PC-9 (cell line): ENCODE measurements around the gene ADGRL4. TPM values are rescaled to one million over a fixed set of nuclear protein-coding genes. Genes with fewer than 3 reads are reported as not detected.

Experiments used
- BruUV-seq: library from RNA; stranded (reverse); fragments of 400-500 nt; replicated peaks from 2 replicates; lab custom pipeline; 2021; lab: Mats Ljungman, UMichigan
- CTCF ChIA-PET: fragments of 300-600 bp; sonication (Branson Sonifier 250); formaldehyde crosslinking; loops from one replicate; lab custom pipeline; 2022; ENCODE audit warnings: antibody characterized with exemption; lab: Charles Lee
- POLR2A ChIA-PET: fragments of 300-600 bp; sonication (Branson Sonifier 250); formaldehyde crosslinking; loops from one replicate; lab custom pipeline; 2022; ENCODE audit warnings: antibody characterized with exemption; ENCODE audit not compliant: unreplicated experiment; lab: Charles Lee
- DNase-seq, 2 experiments: peaks; one replicate each; pipeline versions ENCODE4 v3.0.0 to v3.0.0-alpha.2; 2015 to 2022; ENCODE audit warnings: mixed read lengths in 1 of 2
- H2AFZ ChIP-seq: fragments of 200-600 bp; sonication (generic); 2 replicates; pipeline ENCODE4 v1.8.1; 2017; ENCODE audit warnings: antibody characterized with exemption
- H3F3A ChIP-seq: fragments of 200-600 bp; sonication (generic); 2 replicates; pipeline ENCODE4 v1.8.1; 2017; ENCODE audit warnings: antibody characterized with exemption, mild to moderate bottlenecking, low read depth; ENCODE audit not compliant: insufficient read depth
- H3K27ac ChIP-seq: fragments of 200-600 bp; sonication (generic); 2 replicates; pipeline ENCODE4 v1.6.1; 2016; ENCODE audit warnings: mixed run types
- H3K27me3 ChIP-seq: fragments of 200-600 bp; sonication (generic); 2 replicates; pipeline ENCODE4 v1.6.1; 2016; ENCODE audit warnings: low read depth, mixed run types; ENCODE audit not compliant: insufficient read depth
- H3K36me3 ChIP-seq: fragments of 200-600 bp; sonication (generic); 2 replicates; pipeline ENCODE4 v1.6.1; 2016; ENCODE audit warnings: low read depth, mixed run types
- H3K4me1 ChIP-seq: fragments of 200-600 bp; sonication (generic); replicated peaks from 2 replicates; pipeline ENCODE4 v1.6.1; 2016; ENCODE audit warnings: mixed run types; ENCODE audit not compliant: insufficient read depth
- H3K4me2 ChIP-seq: fragments of 200-600 bp; sonication (generic); 2 replicates; pipeline ENCODE4 v1.6.1; 2017; ENCODE audit warnings: mixed run types
- H3K4me3 ChIP-seq: fragments of 200-600 bp; sonication (generic); 2 replicates; pipeline ENCODE4 v1.6.1; 2016; ENCODE audit warnings: mixed run types
- H3K79me2 ChIP-seq: fragments of 200-600 bp; sonication (generic); 2 replicates; pipeline ENCODE4 v1.6.1; 2017; ENCODE audit warnings: low read depth, mixed run types
- H3K9me2 ChIP-seq: fragments of 200-600 bp; sonication (generic); 2 replicates; pipeline ENCODE4 v1.8.1; 2017; ENCODE audit warnings: mild to moderate bottlenecking; ENCODE audit not compliant: insufficient read depth
- H3K9me3 ChIP-seq: fragments of 200-600 bp; sonication (generic); 2 replicates; pipeline ENCODE4 v1.8.1; 2016; ENCODE audit warnings: low read depth; ENCODE audit not compliant: insufficient read depth
- H4K20me1 ChIP-seq: fragments of 200-600 bp; sonication (generic); 2 replicates; pipeline ENCODE4 v1.8.1; 2017; ENCODE audit not compliant: insufficient read depth
- CTCF ChIP-seq: fragments of 200-600 bp; sonication (generic); conservative IDR thresholded peaks from 2 replicates; pipeline ENCODE4 v1.6.1; 2017; ENCODE audit warnings: mixed run types, antibody characterized with exemption, mild to moderate bottlenecking, moderate library complexity
- EZH2 ChIP-seq: fragments of 200-600 bp; sonication (generic); IDR thresholded peaks from 2 replicates; pipeline ENCODE4 v1.8.0; 2017; ENCODE audit warnings: antibody characterized with exemption, low read depth
- intact Hi-C: fragments of 100-400 bp; cut with micrococcal nuclease; formaldehyde crosslinking; loops from one replicate; pipeline ENCODE4 v1.10.0; 2022; ENCODE audit not compliant: unreplicated experiment
- total RNA-seq: library from RNA; stranded (reverse); gene quantifications from 2 replicates; pipeline ENCODE4 v1.2.3, GENCODE V29; 2021

The ADGRL4 gene
- total RNA-seq, 1 experiment from 2014 or later = not detected

- no peak for DNase-seq
- POLR2A ChIA-PET = no interaction called here
- H3K27me3 ChIP-seq = no peaks in the 10 kb centered on the region
- BruUV-seq = no TSS peak
- H4K20me1 ChIP-seq = no peaks in the 10 kb centered on the region
- intact Hi-C loops = no loop called here
- no peak overlapping the region for H3K4me2 ChIP-seq
- no peaks in the 10 kb centered on the region; the same call in 1 of the 2 replicates for H3K9me2 ChIP-seq
- H2AFZ ChIP-seq = no peak overlapping the region
- CTCF ChIA-PET = no interaction called here
- peaks cover under 1% of the 10 kb centered on the region; the same call in 1 of the 2 replicates for H3K4me1 ChIP-seq
- no peaks in the 10 kb centered on the region for H3K79me2 ChIP-seq
- peaks cover 21% of the 10 kb centered on the region for H3K9me3 ChIP-seq
- H3K4me3 ChIP-seq = no peak overlapping the region
- H3K27ac ChIP-seq = no peak overlapping the region
- TF ChIP-seq CTCF (no peak), EZH2 (no peak)
- no peaks in the 10 kb centered on the region for H3K36me3 ChIP-seq
- no peaks in the 10 kb centered on the region for H3F3A ChIP-seq
Measured at GRCh38 chr1:79037085-79037484, 30.6 kb upstream of the ADGRL4 start.

- TF ChIP-seq EZH2 (no peak), CTCF (no peak)
Measured at GRCh38 chr1:79012500-79012899, 6.0 kb upstream of the ADGRL4 start.

GRCh38 chr1:79010589-79010988 is 4.1 kb upstream of the ADGRL4 start:
- POLR2A ChIA-PET = no interaction called here
- H3K79me2 ChIP-seq = no peaks in the 10 kb centered on the region
- no peaks in the 10 kb centered on the region for H3K4me1 ChIP-seq
- H3K27me3 ChIP-seq = no peaks in the 10 kb centered on the region
- H3K36me3 ChIP-seq = no peaks in the 10 kb centered on the region
- intact Hi-C loops = no loop called here
- no TSS peak for BruUV-seq
- H4K20me1 ChIP-seq = no peaks in the 10 kb centered on the region
- no peak overlapping the region for H3K4me3 ChIP-seq
- H3K9me3 ChIP-seq = no peaks in the 10 kb centered on the region
- CTCF ChIA-PET = no interaction called here
- no peaks in the 10 kb centered on the region for H3F3A ChIP-seq
- H2AFZ ChIP-seq = no peak overlapping the region
- no peak for DNase-seq
- TF ChIP-seq EZH2 = no peak
- no peak for TF ChIP-seq CTCF
- no peak overlapping the region for H3K27ac ChIP-seq
- no peaks in the 10 kb centered on the region for H3K9me2 ChIP-seq
- no peak overlapping the region for H3K4me2 ChIP-seq

More at GRCh38 chr1:79012500-79012899, 6.0 kb upstream of the ADGRL4 start:
- no TSS peak for BruUV-seq
- no peak overlapping the region for H3K4me3 ChIP-seq
- no peak overlapping the region for H2AFZ ChIP-seq
- H3F3A ChIP-seq = no peaks in the 10 kb centered on the region
- no peak for DNase-seq
- intact Hi-C loops = no loop called here
- no peak overlapping the region for H3K27ac ChIP-seq
- H3K4me2 ChIP-seq = no peak overlapping the region
- POLR2A ChIA-PET = no interaction called here
- H3K27me3 ChIP-seq = no peaks in the 10 kb centered on the region
- no peaks in the 10 kb centered on the region for H3K36me3 ChIP-seq
- H3K4me1 ChIP-seq = no peaks in the 10 kb centered on the region
- H3K79me2 ChIP-seq = no peaks in the 10 kb centered on the region
- CTCF ChIA-PET = no interaction called here
- H4K20me1 ChIP-seq = no peaks in the 10 kb centered on the region
- H3K9me3 ChIP-seq = no peaks in the 10 kb centered on the region
- no peaks in the 10 kb centered on the region for H3K9me2 ChIP-seq
